Kidney capillary endothelial cell (primary cell): ENCODE data around the gene AMH.
A peak's percentile ranks its signal among the peaks of the same experiment; 100 is the strongest.

Experiments
- DNase-seq: peaks from one replicate; pipeline ENCODE4 v3.0.0-alpha.2; 2018; ENCODE audit warnings: low spot score

AMH gene

GRCh38 chr19:2249880-2250765 is 1.0 kb downstream of the AMH start:
- no peak for DNase-seq

DNA sequence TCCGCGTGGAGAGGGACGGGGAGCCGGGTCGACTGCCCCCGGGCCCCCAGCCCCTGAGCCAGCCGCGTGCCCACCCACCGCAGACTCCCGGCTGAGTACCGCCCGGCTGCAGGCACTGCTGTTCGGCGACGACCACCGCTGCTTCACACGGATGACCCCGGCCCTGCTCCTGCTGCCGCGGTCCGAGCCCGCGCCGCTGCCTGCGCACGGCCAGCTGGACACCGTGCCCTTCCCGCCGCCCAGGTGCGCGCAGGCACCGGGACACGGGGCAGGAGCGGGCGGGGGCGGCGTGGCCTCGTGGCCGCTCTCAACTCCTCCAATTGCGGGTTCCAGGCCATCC is 1.6 kb downstream of the AMH start:
- DNase-seq = no peak

- no peak for DNase-seq
Observed at GRCh38 chr19:2251106-2252054, 2.3 kb downstream of the AMH start.

DNA sequence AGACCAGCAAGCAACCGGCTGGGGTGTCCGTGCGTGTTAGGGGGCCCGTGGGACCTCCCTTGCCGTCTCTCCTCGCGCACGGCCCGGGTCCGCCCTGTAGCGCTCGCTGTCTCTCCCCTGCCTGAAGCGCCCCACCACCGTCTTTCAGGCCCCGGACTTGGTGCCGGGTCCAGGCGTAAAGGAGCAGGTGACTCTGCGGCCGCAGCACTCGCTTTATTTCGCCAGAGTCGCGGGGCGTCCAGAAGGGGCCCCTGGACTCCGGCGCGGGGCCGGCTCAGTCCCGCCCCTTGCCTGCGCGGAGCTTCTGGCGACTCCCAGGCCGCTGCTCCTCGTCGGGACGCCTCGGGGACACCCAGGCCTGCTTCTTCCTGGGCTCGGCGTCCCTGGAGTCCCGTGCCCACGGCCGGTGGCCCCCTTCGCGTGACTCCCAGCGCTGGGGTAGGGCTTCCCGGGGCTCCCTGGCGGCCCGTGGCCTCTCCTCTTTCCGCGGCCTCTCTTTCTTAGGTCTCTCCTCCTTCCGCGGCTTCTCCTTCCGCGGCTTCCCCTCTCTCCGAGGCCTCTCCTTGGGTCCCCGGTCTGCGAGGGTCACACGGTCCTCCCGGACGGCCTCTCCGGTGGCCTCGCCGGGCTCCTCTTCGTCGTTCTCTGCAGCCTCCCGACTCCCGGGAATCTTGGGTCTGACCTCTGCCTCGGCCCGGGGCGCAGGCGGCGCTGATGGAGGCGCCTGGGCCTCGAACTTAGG is 3.1 kb downstream of the AMH start:
- no peak for DNase-seq

DNA sequence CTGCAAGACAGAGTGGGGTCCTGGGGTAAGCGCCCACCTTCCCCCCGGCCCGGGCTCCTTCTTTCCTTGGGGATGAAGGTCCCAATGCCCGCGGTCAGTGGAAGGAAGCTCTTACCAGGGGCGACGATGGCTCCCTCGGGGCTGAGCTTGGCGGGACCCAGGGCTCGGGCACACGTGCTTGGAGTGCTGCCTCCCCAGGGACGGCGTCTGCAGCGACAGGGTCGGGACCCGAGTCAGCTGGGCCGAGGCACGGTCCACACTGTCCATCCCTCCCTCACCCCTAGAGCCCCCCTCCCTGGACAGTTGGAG is 3.6 kb downstream of the AMH start:
- DNase-seq = no peak

DNA sequence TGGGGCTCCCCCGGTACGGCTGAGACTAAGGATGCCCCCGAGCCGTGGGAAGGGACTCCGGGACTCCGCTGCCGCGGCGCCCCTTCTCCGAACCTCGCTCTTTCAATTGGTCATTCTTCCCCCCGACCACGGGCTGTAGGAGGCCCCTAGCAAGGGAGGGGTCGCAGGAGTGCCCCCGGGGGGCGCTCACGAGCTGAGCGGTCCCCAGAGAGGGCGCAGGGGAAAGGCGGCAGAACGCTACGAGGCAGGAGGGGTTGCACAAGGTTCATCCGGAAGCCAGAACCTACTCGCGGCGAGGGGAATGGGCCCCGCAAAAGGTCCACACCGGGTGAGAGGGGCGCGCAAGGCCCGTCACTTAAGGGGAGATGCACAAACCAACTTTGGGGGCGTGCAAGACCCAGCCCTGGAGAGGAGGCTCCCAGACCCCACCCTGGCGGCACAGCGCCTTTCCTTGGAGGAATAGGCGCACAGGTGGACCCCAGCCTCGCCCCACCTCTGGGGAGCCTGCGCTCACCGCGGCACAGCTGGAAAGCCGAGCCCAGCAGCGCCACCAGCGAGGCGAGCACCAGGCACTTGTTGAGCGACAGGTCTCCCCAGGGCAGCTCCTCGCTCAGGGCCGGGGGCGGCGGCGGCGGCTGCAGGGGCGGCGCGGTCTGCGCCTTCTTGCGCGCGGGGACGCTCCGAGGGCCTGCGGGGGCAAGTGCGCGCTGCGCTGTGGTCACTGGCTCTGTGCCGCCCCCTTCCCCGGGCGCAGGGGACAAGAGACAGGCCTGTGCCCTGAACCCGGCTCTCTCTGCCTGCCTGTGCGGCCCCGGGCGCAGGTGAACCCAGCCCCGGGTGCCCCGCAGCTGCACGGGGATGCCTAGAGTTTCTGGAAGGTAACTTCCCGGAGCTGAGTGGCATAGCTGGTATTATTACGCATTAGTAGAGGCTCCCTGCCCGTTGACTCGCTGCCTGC is 4.3 kb downstream of the AMH start:
- no peak for DNase-seq

DNA sequence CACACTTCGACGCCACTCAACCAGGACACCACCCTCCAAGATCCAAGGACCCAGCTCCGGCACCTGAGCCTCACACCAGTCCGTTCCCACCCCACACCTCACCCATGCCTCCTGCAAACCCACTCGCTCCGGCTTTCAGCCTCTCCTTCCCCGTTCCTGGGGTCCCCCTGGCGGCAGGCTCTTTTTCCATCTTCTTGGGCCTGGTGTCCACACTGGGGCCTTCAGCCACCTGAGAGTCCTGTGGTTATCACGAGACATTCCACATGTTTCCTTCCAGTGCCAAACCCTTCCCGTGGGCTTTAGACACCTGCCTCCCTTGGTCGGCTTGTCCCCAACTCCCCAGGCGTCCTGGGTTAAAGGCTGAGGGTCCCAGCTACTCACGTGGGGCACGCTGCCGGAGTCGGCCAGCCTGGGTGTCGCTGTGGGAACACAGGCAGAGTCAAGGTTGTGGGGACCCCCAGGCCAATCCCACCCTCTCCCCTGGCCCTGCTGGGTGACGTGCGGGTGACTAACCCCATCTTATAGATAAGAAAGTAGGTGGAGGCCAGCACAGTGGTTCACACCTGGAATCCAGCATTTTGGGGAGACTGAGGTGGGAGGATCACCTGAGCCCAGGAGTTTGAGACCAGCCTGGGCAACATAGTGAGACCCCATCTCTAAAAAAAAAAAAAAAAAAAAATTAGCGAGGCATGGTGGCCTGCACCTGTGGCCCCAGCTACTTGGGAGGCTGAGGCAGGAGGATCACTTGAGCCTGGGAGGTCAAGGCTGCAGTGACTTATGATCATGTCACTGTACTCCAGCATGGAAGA is 5.1 kb downstream of the AMH start:
- DNase-seq = no peak

DNA sequence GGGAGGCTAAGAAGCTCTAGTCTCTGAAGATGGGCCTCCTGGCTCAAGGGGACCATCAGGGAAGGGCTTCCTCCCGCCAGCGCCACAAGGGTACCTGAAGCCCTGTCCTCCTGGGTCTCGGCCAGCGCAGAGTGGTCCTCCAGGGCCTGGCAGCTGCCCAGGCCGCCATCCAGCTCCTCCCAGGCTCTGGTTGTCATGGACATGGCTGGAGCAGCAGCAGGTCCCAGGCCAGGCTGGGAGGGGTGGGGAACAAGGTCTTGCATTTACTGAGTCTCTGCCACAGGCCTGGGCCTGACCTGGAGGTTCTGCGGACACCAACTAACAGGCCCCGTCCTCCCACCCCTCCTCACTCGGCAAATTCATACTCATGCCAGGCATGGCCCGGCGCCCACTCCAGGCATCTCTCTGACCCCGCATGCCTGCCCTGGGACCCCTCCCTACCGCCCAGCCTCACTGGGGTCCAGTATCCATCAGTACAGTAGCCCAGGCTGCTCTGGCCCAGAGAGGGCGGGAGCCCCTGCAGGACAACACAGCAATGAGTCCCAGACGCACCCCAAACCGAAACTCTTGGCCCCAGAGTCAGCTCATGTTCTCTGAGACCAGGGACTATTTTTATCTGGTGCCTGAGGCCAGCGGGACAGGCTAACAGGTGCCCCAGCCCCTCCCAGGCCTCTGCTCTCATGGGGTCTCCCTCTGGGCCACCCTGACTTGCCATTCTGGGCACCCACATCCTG is 6.2 kb downstream of the AMH start:
- DNase-seq = no peak

DNA sequence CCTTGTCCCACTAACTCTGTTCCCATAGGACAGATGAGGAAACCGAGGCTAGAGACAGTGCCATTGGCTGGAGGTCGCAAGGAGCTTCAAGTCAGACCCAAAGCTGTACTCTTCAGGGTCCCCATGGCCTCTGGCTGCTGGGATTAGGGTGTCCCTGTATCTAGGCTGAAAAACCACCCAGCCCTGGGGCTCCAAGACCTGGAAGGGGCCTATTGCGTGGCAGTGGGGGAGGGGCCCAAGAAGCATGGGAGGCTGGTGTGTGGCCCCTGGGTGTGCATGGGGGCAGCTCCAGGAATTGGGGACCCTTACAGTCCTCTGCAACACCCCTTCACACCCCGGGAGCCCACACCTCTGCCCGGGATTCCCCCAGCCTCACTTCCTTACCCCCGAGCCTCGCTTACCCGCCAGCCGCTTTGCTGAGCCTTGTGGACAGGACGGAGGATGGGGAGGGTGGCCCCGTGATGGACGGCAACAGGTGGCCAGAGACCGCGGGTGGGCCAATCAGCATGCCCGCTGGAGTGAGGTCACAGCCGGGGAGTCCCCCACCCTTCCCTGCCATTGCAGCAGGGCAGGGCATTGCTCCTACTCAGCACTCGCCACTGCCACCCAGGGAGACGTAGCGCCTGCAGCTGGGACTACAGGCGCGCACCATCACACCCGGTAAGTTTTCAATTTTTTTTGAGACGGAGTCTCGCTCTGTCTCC is 7.0 kb downstream of the AMH start, which contains the start of gene JSRP1:
Gene JSRP1, minus strand, starts transcription at position 436 of the 704 bp plus-strand sequence. CDS start 1,103 bp downstream, outside the sequence.
- no peak for DNase-seq

DNA sequence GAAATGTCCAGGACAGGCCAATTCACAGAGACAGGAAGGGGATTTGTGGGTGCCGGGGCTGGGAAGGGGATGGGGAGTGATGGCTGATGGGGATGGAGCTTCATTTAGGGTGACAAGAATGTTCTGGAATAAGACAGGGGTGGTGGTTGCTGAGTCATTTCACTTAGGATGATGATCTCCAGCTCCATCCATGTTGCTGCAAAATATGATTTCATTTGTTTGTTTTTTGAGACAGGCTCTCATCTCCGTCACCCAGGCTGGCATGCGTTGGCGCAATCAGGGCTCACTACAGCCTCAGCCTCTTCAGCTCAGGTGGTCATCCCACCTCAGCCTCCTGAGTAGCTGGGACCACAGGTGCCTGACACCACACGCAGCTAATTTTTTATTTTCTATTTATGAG is 10.2 kb downstream of the AMH start:
- no peak for DNase-seq

GRCh38 chr19:2260341-2260805 is 11.2 kb downstream of the AMH start:
- DNase-seq = no peak

- DNase-seq = no peak
Observed at GRCh38 chr19:2261438-2262172, 12.5 kb downstream of the AMH start.

GRCh38 chr19:2266183-2266993 is 17.3 kb downstream of the AMH start:
- no peak for DNase-seq

GRCh38 chr19:2268480-2268830 is 19.3 kb downstream of the AMH start:
- no peak for DNase-seq

GRCh38 chr19:2268861-2269243 is 19.7 kb downstream of the AMH start:
- no peak for DNase-seq

- DNase-seq = peak; percentile 97
Observed at GRCh38 chr19:2269244-2270156, 20.4 kb downstream of the AMH start.

- DNase-seq = no peak
Observed at GRCh38 chr19:2270157-2270422, 21.0 kb downstream of the AMH start.
